ENCODE measurements around the gene TANC1.

TANC1 gene

DNA sequence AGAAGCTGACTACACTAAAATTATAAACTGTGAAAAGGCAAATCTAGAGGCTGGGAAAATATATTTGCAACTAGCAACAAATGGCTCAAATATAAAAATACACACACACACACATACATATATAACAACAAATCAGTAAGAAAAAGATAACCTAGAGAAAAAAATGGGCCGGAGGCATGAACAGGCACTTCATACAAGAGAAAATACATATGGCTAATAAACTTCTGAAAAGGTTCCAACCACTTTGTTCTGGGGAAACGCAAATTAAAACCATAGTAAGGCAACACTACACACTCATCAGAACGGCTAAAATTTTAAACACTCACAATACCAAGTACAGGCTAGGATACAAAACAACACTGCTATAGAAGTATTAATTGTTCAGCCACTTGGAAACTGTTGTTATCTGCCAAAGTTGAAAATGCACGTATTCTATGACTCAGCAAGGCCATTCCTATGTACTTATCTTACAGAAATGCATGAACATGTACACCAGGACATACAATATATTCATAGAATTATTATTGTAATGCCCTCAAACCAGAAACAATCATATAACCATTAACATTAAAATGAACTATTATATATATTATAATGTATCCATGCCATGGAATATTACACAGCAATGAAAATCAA lies 302.4 kb downstream of the TANC1 start:
- TF ChIP-seq CTCF (IDR thresholded peaks at IDR 0.05; ENCODE audit: borderline replicate concordance, control extremely low read depth, extremely low read depth, insufficient read depth, missing control alignments): no peak
- in situ Hi-C loops (cut with MboI; ENCODE audit: low sequenced_read_pairs, unreplicated experiment): no loop called here
- DNase-seq (ENCODE audit: low spot score): no peak

DNA sequence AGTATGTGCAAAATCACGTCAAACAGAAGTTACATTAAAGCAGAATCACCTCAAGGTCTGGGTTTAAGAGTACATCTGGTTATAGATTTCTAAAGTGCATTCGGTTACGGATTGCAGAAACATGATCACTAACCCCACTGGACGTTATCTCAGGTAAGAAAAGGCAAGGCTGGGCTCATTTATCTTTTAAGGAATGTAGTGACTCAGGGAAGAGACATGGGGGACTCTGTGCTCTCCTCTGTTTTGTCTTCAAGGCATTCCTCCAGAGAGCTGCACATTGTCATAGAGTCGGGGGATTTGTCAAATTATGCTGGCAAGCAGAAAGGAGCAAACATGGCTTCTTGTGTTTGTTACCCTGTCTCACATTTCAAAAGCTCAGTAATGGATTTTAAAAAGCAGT lies 303.7 kb downstream of the TANC1 start:
- DNase-seq (ENCODE audit: low spot score): no peak
- in situ Hi-C loops (cut with MboI; ENCODE audit: low sequenced_read_pairs, unreplicated experiment): no loop called here
- no peak for TF ChIP-seq CTCF (IDR thresholded peaks at IDR 0.05; ENCODE audit: borderline replicate concordance, control extremely low read depth, extremely low read depth, insufficient read depth, missing control alignments)

DNA sequence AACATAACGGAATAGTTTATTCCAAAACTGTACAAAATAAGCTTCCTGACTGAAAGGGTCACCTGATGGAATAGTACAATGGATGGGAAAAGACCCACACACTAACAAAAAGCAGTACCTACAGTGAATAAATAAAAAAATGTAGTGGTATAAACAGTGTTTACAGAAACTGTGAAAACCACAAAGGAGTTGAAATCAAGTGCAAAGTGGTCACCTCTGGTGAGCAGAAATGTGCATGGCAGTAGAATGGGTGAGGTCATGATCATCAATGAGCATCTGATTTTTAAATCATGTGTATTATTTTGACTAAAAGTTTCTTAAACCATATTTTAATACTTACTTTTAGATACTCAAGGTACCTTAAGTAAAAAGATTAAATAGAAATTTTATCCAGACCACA lies 306.7 kb downstream of the TANC1 start:
- no peak for DNase-seq (ENCODE audit: low spot score)
- in situ Hi-C loops (cut with MboI; ENCODE audit: low sequenced_read_pairs, unreplicated experiment): no loop called here

DNA sequence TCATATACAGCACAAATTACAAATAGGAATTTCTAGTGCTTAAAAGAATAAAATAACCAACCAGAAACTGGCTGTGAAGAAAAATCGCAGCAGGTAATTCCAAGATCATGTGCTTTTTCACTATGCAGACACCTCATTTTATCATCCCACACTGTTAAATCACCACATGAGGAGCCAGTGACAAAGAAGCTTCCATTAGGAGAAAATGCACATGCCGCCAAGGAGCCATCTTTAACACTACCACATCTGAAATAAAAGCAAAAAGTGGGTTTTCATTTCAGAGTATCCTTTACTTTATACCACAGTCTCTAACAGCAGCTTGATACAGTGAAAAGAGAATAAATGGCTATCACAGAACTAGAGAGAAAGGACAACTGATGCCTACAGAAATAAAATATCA lies 311.3 kb downstream of the TANC1 start:
- DNase-seq (ENCODE audit: low spot score): no peak
- in situ Hi-C loops (cut with MboI; ENCODE audit: low sequenced_read_pairs, unreplicated experiment): no loop called here
- no peak for TF ChIP-seq CTCF (IDR thresholded peaks at IDR 0.05; ENCODE audit: borderline replicate concordance, control extremely low read depth, extremely low read depth, insufficient read depth, missing control alignments)

More for the DNA sequence above, 306.7 kb downstream of the TANC1 start:
- no peak for TF ChIP-seq CTCF (IDR thresholded peaks at IDR 0.05; ENCODE audit: borderline replicate concordance, control extremely low read depth, extremely low read depth, insufficient read depth, missing control alignments)

DNA sequence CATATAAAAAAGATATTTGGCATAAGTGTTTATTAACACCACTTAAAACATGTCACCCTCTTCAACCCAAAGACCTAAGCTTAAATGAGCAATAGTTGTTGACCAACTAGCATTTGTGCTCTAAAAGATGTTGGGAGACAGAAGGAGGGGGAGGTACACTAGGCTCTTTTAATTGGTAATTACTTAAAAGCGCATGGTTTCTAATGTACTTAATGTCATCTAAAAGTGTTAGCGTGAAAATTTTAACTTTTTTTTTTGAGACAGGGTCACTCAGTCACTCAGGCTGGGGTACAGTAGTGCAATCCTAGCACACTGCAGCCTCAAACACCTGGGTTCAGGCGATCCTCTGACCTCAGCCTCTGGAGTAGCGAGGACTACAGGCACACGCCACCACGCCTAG lies 312.6 kb downstream of the TANC1 start:
- no peak for DNase-seq (ENCODE audit: low spot score)

More for the DNA sequence above, 312.6 kb downstream of the TANC1 start:
- no peak for TF ChIP-seq CTCF (IDR thresholded peaks at IDR 0.05; ENCODE audit: borderline replicate concordance, control extremely low read depth, extremely low read depth, insufficient read depth, missing control alignments)
- in situ Hi-C loops (cut with MboI; ENCODE audit: low sequenced_read_pairs, unreplicated experiment): no loop called here

Measured in GM13976 (cell line).